Immature natural killer cell (primary cell): ENCODE measurements around the gene FMOD. TPM values are rescaled to one million over a fixed set of nuclear protein-coding genes. Genes with fewer than 3 reads are reported as not detected.
A peak's percentile ranks its signal among the peaks of the same experiment; 100 is the strongest.

Source experiments
- DNase-seq, 3 donors: peaks; one replicate each; pipeline ENCODE4 v3.0.0; 2022; ENCODE audit warnings: mixed read lengths in 1 of 3
- H3K27ac Mint-ChIP-seq, 6 donors: one replicate each; pipeline ENCODE4 v1.8.0; 2020; ENCODE audit warnings: mixed read lengths in 6 of 6, mild to moderate bottlenecking in 5 of 6, inconsistent platforms in 4 of 6, moderate library complexity in 3 of 6
- H3K27me3 Mint-ChIP-seq, 3 donors: one replicate each; pipeline ENCODE4 v1.8.0; 2020 to 2021; ENCODE audit warnings: low read depth in 3 of 3, mild to moderate bottlenecking in 3 of 3, mixed read lengths in 3 of 3, moderate library complexity in 3 of 3, inconsistent platforms in 1 of 3
- H3K36me3 Mint-ChIP-seq, 3 donors: one replicate each; pipeline ENCODE4 v1.8.0; 2020; ENCODE audit warnings: mixed read lengths in 3 of 3, inconsistent platforms in 2 of 3, mild to moderate bottlenecking in 2 of 3
- H3K4me1 Mint-ChIP-seq, 2 donors: one replicate each; pipeline ENCODE4 v1.8.0; 2020; ENCODE audit warnings: inconsistent platforms in 2 of 2, mild to moderate bottlenecking in 2 of 2, mixed read lengths in 2 of 2, moderate library complexity in 1 of 2
- H3K4me3 Mint-ChIP-seq, 5 donors: one replicate each; pipeline ENCODE4 v1.8.0; 2020; ENCODE audit warnings: mild to moderate bottlenecking in 5 of 5, mixed read lengths in 5 of 5, inconsistent platforms in 3 of 5, moderate library complexity in 3 of 5
- H3K9me3 Mint-ChIP-seq, 6 donors: one replicate each; pipeline ENCODE4 v1.8.0; 2020; ENCODE audit warnings: mild to moderate bottlenecking in 6 of 6, mixed read lengths in 6 of 6, inconsistent platforms in 4 of 6, moderate library complexity in 3 of 6
- polyA plus RNA-seq, 3 donors: library from polyadenylated mRNA; unstranded; fragments of 300-500 nt; fragmentation: Illumina TruSeq; gene quantifications; one replicate each; pipeline ENCODE4 v1.2.3, GENCODE V29; 2021

The FMOD gene
- polyA plus RNA-seq = not detected

- peaks cover 10 to 12% (median 10%) of the 10 kb centered on the region in 3 donors for H3K27me3 Mint-ChIP-seq
- DNase-seq = no peak
- H3K4me1 Mint-ChIP-seq = peaks cover 0 to 9% of the 10 kb centered on the region in 2 donors
- H3K9me3 Mint-ChIP-seq = no peaks in the 10 kb centered on the region
- peak within 1 kb of the TSS in 3 of 5 donors; percentile 3 to 68 (median 59) for H3K4me3 Mint-ChIP-seq
- peak within 1 kb of the TSS in 1 of 6 donors; percentile 1 for H3K27ac Mint-ChIP-seq
- H3K36me3 Mint-ChIP-seq = peaks cover 0 to 3% (median 0%) of the 10 kb centered on the region in 3 donors
Measured at GRCh38 chr1:203351037-203351625, at the start of gene FMOD. Gene FMOD, minus strand, starts transcription at chr1:203351122. Its CDS starts 2,852 bp downstream, at chr1:203348270.

GRCh38 chr1:203396595-203397194, 45.8 kb upstream of the FMOD start:
- Mint-ChIP-seq H3K27ac (no peak overlapping the region), H3K4me1 (no peaks in the 10 kb centered on the region), H3K4me3 (no peak overlapping the region), H3K9me3 (peaks cover 0 to 6% (median 0%) of the 10 kb centered on the region in 6 donors), H3K36me3 (no peaks in the 10 kb centered on the region), H3K27me3 (peaks cover 5 to 30% (median 10%) of the 10 kb centered on the region in 3 donors)
- no peak for DNase-seq

GRCh38 chr1:203395751-203396150, 44.8 kb upstream of the FMOD start:
- no peak for DNase-seq
- H3K27ac Mint-ChIP-seq = no peak overlapping the region
- no peak overlapping the region for H3K4me3 Mint-ChIP-seq
- no peaks in the 10 kb centered on the region for H3K36me3 Mint-ChIP-seq
- H3K27me3 Mint-ChIP-seq = peaks cover 5 to 23% (median 10%) of the 10 kb centered on the region in 3 donors
- peaks cover 0 to 6% (median 0%) of the 10 kb centered on the region in 6 donors for H3K9me3 Mint-ChIP-seq
- H3K4me1 Mint-ChIP-seq = no peaks in the 10 kb centered on the region

GRCh38 chr1:203390298-203390697, 39.4 kb upstream of the FMOD start:
- H3K4me1 Mint-ChIP-seq = no peaks in the 10 kb centered on the region
- H3K36me3 Mint-ChIP-seq = no peaks in the 10 kb centered on the region
- peaks cover 8 to 17% (median 9%) of the 10 kb centered on the region in 3 donors for H3K27me3 Mint-ChIP-seq
- H3K4me3 Mint-ChIP-seq = no peak overlapping the region
- no peak overlapping the region for H3K27ac Mint-ChIP-seq
- peaks cover 0 to 6% (median 0%) of the 10 kb centered on the region in 6 donors for H3K9me3 Mint-ChIP-seq
- DNase-seq = no peak

GRCh38 chr1:203388683-203389082, 37.8 kb upstream of the FMOD start:
- peaks cover 8 to 13% (median 11%) of the 10 kb centered on the region in 3 donors for H3K27me3 Mint-ChIP-seq
- H3K36me3 Mint-ChIP-seq = no peaks in the 10 kb centered on the region
- DNase-seq = no peak
- H3K4me1 Mint-ChIP-seq = no peaks in the 10 kb centered on the region
- H3K9me3 Mint-ChIP-seq = peaks cover 0 to 6% (median 0%) of the 10 kb centered on the region in 6 donors
- no peak overlapping the region for H3K27ac Mint-ChIP-seq
- H3K4me3 Mint-ChIP-seq = no peak overlapping the region

- peaks cover 4 to 15% (median 12%) of the 10 kb centered on the region in 3 donors for H3K27me3 Mint-ChIP-seq
- no peak for DNase-seq
- no peaks in the 10 kb centered on the region for H3K4me1 Mint-ChIP-seq
- no peaks in the 10 kb centered on the region for H3K9me3 Mint-ChIP-seq
- no peaks in the 10 kb centered on the region for H3K36me3 Mint-ChIP-seq
- no peak overlapping the region for H3K27ac Mint-ChIP-seq
- no peak overlapping the region for H3K4me3 Mint-ChIP-seq
Measured at GRCh38 chr1:203382026-203382425, 31.1 kb upstream of the FMOD start.

- Mint-ChIP-seq H3K36me3 (no peaks in the 10 kb centered on the region), H3K27me3 (peaks cover 4 to 15% (median 12%) of the 10 kb centered on the region in 3 donors), H3K27ac (no peak overlapping the region), H3K4me3 (no peak overlapping the region), H3K9me3 (no peaks in the 10 kb centered on the region), H3K4me1 (no peaks in the 10 kb centered on the region)
- DNase-seq = no peak
Measured at GRCh38 chr1:203381151-203381751, 30.3 kb upstream of the FMOD start.

GRCh38 chr1:203380420-203381150, 29.7 kb upstream of the FMOD start:
- peaks cover 4 to 15% (median 12%) of the 10 kb centered on the region in 3 donors for H3K27me3 Mint-ChIP-seq
- no peaks in the 10 kb centered on the region for H3K9me3 Mint-ChIP-seq
- no peak overlapping the region for H3K27ac Mint-ChIP-seq
- no peaks in the 10 kb centered on the region for H3K36me3 Mint-ChIP-seq
- H3K4me1 Mint-ChIP-seq = no peaks in the 10 kb centered on the region
- H3K4me3 Mint-ChIP-seq = no peak overlapping the region
- no peak for DNase-seq

GRCh38 chr1:203379825-203380224, 28.9 kb upstream of the FMOD start:
- no peak for DNase-seq
- peaks cover 3 to 15% (median 12%) of the 10 kb centered on the region in 3 donors for H3K27me3 Mint-ChIP-seq
- H3K4me1 Mint-ChIP-seq = no peaks in the 10 kb centered on the region
- H3K36me3 Mint-ChIP-seq = no peaks in the 10 kb centered on the region
- H3K27ac Mint-ChIP-seq = no peak overlapping the region
- H3K4me3 Mint-ChIP-seq = no peak overlapping the region
- H3K9me3 Mint-ChIP-seq = no peaks in the 10 kb centered on the region

GRCh38 chr1:203378556-203379245, 27.8 kb upstream of the FMOD start:
- peaks cover 3 to 12% (median 9%) of the 10 kb centered on the region in 3 donors for H3K27me3 Mint-ChIP-seq
- no peak for DNase-seq
- H3K9me3 Mint-ChIP-seq = no peaks in the 10 kb centered on the region
- no peak overlapping the region for H3K4me3 Mint-ChIP-seq
- H3K4me1 Mint-ChIP-seq = no peaks in the 10 kb centered on the region
- no peak overlapping the region for H3K27ac Mint-ChIP-seq
- no peaks in the 10 kb centered on the region for H3K36me3 Mint-ChIP-seq

- Mint-ChIP-seq H3K4me1 (no peaks in the 10 kb centered on the region), H3K9me3 (no peaks in the 10 kb centered on the region), H3K36me3 (peaks cover 0 to 3% (median 0%) of the 10 kb centered on the region in 3 donors), H3K27ac (no peak overlapping the region), H3K4me3 (no peak overlapping the region), H3K27me3 (peaks cover 3 to 6% (median 4%) of the 10 kb centered on the region in 3 donors)
- DNase-seq = no peak
Measured at GRCh38 chr1:203373991-203374390, 23.1 kb upstream of the FMOD start.

GRCh38 chr1:203373002-203373401, 22.1 kb upstream of the FMOD start:
- Mint-ChIP-seq H3K4me1 (no peaks in the 10 kb centered on the region), H3K36me3 (peaks cover 0 to 3% (median 0%) of the 10 kb centered on the region in 3 donors), H3K4me3 (no peak overlapping the region), H3K9me3 (no peaks in the 10 kb centered on the region), H3K27me3 (peaks cover 4 to 7% (median 7%) of the 10 kb centered on the region in 3 donors), H3K27ac (no peak overlapping the region)
- no peak for DNase-seq

GRCh38 chr1:203371288-203371687, 20.4 kb upstream of the FMOD start:
- H3K27ac Mint-ChIP-seq = no peak overlapping the region
- H3K4me1 Mint-ChIP-seq = no peaks in the 10 kb centered on the region
- H3K27me3 Mint-ChIP-seq = peaks cover 2 to 7% (median 7%) of the 10 kb centered on the region in 3 donors
- no peak overlapping the region for H3K4me3 Mint-ChIP-seq
- peaks cover 0 to 3% (median 0%) of the 10 kb centered on the region in 3 donors for H3K36me3 Mint-ChIP-seq
- H3K9me3 Mint-ChIP-seq = no peaks in the 10 kb centered on the region
- DNase-seq = no peak
